NCI-H2171 treated with DMSO at 0.1 percent for 48 hours (cell line): Measurements from ENCODE around the gene CLCN7.

Experiments used
- DNase-seq: peaks from one replicate; lab custom pipeline; 2025; lab: John Stamatoyannopoulos, UW

CLCN7 gene

GRCh38 chr16:1474796-1475551 lies at the start of gene CLCN7:
TSS of gene CLCN7 (minus strand) at chr16:1475028. CDS start at chr16:1474974, 54 bp downstream.
- peak; percentile 77 for DNase-seq

GRCh38 chr16:1524366-1524765 lies 49.5 kb upstream of the CLCN7 start:
- no peak for DNase-seq

- no peak for DNase-seq
These were observed 48.9 kb upstream of the CLCN7 start for GRCh38 chr16:1523581-1524245.

GRCh38 chr16:1520461-1520860 lies 45.6 kb upstream of the CLCN7 start:
- no peak for DNase-seq

- no peak for DNase-seq
These were observed 45.0 kb upstream of the CLCN7 start for GRCh38 chr16:1519831-1520230.

- DNase-seq, result no peak
These were observed 43.9 kb upstream of the CLCN7 start for GRCh38 chr16:1518626-1519135.

- DNase-seq, result no peak
These were observed 39.7 kb upstream of the CLCN7 start for GRCh38 chr16:1514507-1514906.

GRCh38 chr16:1512774-1513173 lies 37.9 kb upstream of the CLCN7 start:
- DNase-seq, result no peak

- DNase-seq, result no peak
These were observed 37.1 kb upstream of the CLCN7 start for GRCh38 chr16:1511662-1512569.

- no peak for DNase-seq
These were observed 36.1 kb upstream of the CLCN7 start for GRCh38 chr16:1510941-1511351.

GRCh38 chr16:1510272-1510671 lies 35.4 kb upstream of the CLCN7 start:
- DNase-seq, result no peak

- DNase-seq, result no peak
These were observed 34.7 kb upstream of the CLCN7 start for GRCh38 chr16:1509307-1510221.

GRCh38 chr16:1508494-1509187 lies 33.8 kb upstream of the CLCN7 start:
- DNase-seq, result no peak

GRCh38 chr16:1506494-1507213 lies 31.8 kb upstream of the CLCN7 start:
- no peak for DNase-seq

GRCh38 chr16:1505912-1506311 lies 31.1 kb upstream of the CLCN7 start:
- DNase-seq, result no peak

- DNase-seq, result no peak
These were observed 30.4 kb upstream of the CLCN7 start for GRCh38 chr16:1505073-1505844.

GRCh38 chr16:1503110-1503955 lies 28.5 kb upstream of the CLCN7 start:
- DNase-seq, result no peak
